Dermis microvascular lymphatic vessel endothelial cell (primary cell): ENCODE measurements around the gene MAL. TPM values are rescaled to one million over a fixed set of nuclear protein-coding genes. Genes with fewer than 3 reads are reported as not detected.

Source experiments
- DNase-seq, 2 donors: peaks; one replicate each; pipeline versions ENCODE4 v3.0.0 to v3.0.0-alpha.2; 2010; ENCODE audit warnings: low read depth in 2 of 2
- total RNA-seq: library from RNA; depleted of rRNA; stranded (reverse); fragments of >200 nt; gene quantifications from 2 replicates; pipeline ENCODE4 v1.2.1, GENCODE V29; 2014

MAL gene
- total RNA-seq, result not detected in 2 replicates

DNA sequence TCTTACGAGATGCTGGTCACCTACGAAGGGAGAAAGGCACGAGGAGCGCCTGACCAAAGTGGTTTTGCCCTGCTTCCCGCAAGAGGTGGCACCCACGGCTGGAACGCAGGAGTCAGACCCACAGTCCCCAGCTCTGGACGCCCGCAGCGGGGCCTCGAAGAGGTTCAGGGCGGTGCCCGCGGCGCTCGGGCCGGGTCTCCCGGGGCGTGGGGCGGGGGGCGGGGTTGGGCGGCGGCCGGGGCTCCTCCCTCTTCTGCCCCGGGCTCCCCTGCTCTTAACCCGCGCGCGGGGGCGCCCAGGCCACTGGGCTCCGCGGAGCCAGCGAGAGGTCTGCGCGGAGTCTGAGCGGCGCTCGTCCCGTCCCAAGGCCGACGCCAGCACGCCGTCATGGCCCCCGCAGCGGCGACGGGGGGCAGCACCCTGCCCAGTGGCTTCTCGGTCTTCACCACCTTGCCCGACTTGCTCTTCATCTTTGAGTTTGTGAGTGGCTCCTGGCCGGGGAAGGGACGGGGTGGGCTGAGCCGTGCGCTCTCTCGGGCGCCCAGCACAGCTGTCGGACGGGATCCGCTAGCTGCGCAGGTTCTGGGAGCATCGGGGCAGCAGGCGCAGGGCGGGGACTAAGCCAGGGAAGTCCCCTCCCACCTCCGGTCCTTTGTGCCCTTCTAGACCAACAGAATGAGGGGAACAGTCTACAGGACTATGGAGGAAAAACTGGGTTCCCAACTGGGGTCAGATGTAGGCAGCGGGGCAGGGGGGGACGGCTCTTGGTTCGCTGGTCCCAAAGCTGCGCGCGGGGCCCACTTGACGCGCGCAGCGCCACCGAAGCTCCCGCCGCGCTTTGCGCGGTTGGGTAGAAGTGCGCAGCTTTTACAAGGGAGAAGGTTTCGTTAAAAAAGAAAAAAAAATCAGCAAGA lies at the start of gene MAL:
MAL (plus strand) TSS at position 303 of the 914 bp plus-strand sequence; CDS start at position 388, 85 bp downstream.
- DNase-seq, result no peak

- no peak for DNase-seq
Observed at GRCh38 chr2:94977826-94978225, 47.7 kb upstream of the MAL start.

DNA sequence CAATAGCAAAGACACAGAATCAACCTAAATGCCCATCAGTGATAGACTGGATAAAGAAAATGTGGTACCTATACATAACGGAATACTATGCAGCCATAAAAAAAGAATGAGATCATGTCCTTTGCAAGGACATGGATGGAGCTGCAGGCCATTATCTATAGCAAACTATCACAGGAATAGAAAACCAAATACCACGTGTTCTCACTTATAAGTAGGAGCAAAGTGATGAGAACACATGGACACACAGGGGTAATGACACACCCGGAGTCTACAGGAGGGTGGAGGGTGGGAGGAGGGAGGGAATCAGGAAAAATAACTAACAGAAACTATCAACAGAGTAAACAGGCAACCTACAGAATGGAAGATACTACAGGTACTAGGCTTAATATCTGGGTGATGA lies 46.6 kb upstream of the MAL start:
- DNase-seq, result no peak

GRCh38 chr2:94979406-94980375 lies 45.8 kb upstream of the MAL start:
- DNase-seq, result no peak

DNA sequence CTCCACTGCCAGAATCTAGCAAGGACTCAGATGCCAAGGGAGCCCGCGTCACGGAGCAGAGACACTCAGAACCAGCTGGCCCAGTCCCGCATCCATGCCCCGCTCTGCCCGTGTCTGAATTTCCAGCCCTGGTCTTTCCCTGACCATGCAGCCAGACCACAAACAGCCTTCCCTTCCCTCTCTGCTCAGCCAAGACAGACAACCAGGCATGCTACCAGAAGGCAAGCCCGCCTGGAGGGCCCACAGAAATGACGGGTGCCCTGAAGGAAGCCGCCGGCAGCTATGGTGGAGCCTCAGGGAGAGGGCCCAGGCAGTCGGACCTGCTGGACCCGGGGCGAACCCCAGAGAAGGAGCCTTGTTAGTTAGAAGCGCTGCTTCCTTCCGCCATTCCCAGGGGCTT lies 45.1 kb upstream of the MAL start:
- DNase-seq, result no peak

GRCh38 chr2:94982156-94982555 lies 43.4 kb upstream of the MAL start:
- DNase-seq, result no peak

DNA sequence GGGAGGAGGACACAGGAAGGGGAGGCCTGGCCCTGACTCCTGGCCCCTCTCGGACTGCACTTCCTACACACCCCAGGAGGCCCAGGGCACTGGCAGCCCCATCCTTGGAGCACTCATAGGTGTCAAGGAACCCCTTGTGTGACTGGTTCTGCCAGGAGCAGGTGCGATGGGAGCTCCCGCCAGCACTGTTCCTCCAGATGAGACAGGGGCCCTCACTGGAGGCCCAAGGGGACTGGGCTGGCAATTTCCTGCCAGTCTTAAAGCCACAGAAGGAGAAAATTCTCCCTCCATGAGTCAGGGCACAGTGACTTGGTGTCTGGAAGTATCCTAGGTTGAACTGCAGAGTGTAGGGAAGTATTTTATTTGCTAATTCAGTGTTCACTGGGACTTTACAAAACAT lies 42.8 kb upstream of the MAL start:
- DNase-seq, result no peak

- no peak for DNase-seq
Observed at GRCh38 chr2:94984964-94985575, 40.4 kb upstream of the MAL start.

DNA sequence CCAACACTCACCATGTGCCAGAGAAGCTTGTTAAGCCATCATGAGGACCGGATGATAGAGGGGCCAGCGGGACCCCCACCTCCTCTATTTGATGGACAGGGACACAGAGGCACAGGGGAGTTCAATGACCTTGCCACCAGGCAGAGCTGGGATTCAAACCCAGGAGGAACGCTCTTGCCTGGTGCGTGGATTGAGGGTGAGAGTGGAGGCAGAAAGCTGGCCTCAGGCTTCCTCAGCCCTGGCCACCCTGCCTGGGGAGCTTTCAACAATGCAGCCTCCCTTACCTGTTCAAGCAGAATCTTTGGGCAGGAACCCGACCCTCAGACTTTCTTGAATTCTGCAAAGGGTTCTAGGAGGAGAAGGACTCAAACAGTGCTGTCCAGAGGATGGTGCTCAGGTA lies 39.9 kb upstream of the MAL start:
- no peak for DNase-seq

DNA sequence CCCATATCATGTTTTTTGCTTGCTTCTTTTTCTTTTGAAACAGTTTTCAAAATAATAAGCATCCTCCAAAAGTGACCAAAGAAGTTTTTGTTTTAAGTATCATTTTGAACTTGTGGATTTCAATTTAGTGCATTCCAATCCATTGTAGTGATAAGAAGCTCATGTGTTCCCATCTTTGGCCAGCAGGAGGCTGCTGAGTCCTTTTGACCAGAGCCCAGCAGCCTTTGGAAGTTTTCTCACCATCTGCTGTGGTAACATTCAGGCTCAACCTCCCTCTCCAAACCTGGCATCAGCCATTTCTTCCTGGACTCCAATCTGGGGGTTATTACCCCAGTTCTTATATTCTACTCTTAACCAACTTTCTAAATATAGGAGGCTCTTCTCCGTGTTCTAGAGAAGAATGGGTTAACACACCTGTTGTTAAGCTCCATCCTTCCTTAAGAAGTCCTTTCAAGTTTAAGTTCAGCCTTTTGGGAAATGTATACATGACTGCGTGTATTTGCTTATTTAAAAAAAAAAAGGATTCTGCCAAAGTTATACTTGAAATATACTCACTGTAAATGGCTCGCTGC lies 39.0 kb upstream of the MAL start:
- peak; percentile 29 to 61 for DNase-seq

DNA sequence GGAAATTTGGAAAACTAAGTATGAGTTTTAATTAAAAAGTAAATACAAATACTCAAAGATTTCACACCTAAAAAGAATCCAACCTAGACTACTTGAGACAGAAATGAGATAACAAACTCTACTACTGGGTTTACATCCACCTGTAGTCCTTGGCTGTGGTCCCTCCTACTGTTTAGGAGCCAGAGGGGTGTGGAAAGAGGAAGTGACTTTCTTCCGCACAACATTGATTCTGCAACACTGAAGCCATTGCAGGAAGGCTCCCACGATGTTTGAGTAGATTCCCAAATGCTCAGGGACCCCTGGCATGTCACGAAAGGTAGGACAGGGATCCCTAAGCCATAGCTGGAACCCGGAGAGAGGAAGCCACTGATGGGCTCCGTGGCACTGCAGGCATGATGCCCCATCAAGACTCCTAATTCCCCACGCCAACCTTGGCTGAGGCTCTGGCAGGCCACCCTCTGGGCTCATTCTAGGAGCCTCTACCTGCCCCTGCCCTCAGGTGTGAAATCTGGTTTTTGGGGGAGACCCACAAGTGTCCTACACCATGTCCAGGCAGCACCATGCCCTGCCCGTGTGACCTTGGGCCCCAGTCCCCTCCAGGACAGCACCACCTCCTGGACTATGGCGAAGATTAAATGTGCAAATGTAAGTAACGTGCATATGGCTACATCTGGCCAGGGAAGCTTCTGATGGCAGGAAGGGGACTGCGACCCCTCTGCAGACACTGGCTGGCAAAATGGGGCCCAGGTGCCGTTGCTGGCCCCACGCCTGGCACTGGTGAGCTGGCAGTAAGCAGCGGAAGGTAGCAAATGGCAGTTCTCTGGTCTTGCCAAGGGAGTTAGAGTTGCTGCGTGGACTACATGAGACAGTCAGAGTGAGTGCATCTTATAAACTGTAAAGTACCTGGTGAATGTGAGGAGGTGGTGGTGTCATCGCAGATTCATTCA lies 38.2 kb upstream of the MAL start:
- DNase-seq, result no peak

DNA sequence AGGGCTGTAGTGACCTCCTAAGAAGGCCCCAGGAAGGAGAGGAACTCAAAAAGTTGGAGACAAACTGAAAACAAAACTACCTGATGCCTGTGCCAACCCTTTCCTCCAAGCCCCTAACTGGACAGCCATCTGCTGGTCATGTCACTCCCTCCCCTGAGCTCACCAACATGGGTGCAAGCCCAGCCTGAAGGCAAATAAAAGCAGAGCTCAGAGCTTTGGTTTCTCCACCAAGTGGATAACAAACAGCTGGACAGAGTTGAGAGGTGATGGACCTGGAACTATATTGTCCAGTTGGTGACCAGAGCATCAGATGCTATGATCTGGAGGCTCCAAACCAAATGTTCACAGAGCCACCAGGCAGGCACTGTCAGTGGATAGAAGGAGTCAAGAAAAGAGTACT lies 34.6 kb upstream of the MAL start:
- no peak for DNase-seq

GRCh38 chr2:94992360-94992759 lies 33.1 kb upstream of the MAL start:
- no peak for DNase-seq

DNA sequence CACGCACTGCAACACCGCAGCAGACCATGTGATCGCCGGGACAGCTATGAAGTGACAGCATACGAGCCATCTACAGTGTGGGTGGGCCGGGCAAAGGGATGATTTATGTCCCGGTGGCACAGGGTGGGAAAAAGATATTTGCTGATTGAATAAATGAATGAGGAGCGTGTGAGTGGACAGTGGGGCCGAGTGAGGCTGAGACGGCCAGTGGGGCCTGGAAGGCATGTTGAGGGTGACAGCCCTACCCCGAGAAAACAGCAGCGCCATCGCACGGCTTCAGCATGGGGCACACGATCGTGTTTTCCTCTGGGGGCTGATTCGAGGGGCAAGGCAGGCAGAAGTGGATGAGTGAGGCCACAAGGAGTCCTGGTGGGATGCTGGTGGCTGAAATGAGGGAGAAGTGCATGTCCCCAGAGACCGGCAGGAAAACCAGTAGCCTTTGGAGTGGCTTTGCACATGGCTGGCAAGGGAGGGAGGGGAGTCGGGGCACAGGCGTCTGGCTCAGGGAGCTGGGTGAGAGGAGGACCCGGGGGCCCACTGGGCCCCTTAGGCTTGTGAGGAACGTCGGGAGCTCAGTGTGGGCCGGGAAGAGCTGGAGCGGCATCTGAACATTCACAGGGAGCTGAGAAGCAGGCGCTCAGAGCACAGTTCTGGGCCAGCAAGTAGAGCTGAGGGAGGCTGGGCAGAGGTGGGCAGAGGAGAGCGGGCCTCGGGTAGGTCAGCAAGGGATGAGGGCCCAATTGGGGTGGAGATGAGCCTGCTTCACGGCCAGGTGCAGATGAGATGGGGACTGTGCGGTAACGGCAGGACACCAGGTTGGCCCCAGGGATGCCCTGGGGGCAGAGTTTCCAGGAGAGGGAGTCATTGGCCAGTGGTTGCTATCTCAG lies 32.1 kb upstream of the MAL start:
- no peak for DNase-seq

GRCh38 chr2:94994063-94994913 lies 31.2 kb upstream of the MAL start:
- DNase-seq, result no peak

DNA sequence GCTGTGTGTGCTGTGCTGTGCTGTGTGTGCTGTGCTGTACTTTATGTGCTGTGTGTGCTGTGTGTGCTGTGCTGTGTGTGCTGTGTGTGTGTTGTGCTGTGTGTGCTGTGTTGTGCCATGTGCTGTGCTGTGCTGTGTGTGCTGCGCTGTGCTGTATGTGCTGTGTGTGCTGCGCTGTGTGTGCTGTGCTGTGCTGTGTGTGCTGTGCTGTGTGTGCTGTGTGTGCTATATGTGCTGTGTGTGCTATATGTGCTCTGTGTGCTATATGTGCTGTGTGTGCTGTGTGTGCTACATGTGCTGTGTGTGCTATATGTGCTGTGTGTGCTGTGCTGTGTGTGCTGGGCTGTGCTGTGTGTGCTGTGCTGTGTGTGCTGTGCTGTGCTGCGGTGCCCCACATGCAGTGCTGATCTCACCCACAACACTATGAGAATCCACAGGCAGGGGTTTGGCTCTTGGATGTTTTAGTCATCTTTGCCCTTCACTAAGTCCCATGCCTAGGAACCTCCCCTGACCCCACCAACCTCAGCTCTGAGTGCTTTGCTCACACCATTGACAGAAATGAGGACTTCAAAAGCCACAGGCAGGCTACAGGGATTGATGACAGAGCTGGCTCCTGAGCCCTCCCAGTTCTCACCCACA lies 30.5 kb upstream of the MAL start:
- no peak for DNase-seq

DNA sequence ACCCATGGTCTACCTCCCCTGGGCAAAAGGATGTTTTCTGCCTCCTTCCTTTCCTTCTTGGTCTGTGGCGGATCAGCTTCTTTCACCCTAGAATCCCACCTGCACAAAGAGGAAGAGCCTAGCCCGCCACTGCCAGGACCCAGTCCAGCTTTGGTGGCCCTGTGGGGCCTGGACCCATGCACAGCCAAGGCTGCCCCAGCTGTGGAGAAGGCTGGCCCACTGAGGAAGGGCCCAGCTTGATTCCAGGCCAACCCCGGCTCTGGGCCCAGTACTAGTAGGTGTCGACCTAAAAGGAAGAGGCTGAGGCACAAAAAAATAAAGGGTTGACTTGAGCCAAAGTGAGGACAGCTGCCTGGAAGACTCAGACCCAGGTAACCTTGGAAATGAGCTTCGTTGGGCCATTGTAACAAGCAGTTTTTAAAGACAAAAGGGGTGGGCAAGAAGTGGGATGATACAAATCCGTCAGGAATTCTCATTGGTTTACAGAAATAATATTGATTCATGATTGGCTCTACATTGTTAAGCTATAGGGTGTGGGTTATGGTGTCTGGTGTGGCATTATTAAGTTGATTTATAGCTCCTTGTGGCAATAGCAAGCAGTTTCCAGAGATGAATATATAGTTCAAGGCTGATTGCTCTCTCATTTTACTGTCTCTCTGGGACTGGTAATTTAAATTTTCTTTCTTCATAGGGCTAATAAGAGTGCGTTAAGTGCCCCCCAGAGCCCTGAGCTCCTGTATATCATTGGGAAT lies 29.8 kb upstream of the MAL start:
- DNase-seq, result no peak
